Measurements from ENCODE around the gene MARCHF10.
"Not testable (repeated sequence)": the region's sequence is repeated elsewhere in the genome, so short reads cannot be mapped to it uniquely, and the experiment has no call there.

MARCHF10 gene

GRCh38 chr17:62797959-62798358, 10.2 kb downstream of the MARCHF10 start:
- Histone ChIP-seq H3K9ac (ENCODE audit: low read length) (no peak overlapping the region), H3K27me3 (ENCODE audit: control insufficient read depth, insufficient read depth, low read length) (no peaks in the 10 kb centered on the region), H3K9me3 (ENCODE audit: control insufficient read depth, insufficient read depth, low read depth, low read length) (no peaks in the 10 kb centered on the region), H3K27ac (ENCODE audit: low read depth, low read length) (no peak overlapping the region), H3K4me1 (ENCODE audit: control insufficient read depth, insufficient read depth, low read length) (peaks cover 7% of the 10 kb centered on the region), H3K4me3 (ENCODE audit: low read depth, low read length) (no peak overlapping the region), H3K36me3 (ENCODE audit: control insufficient read depth, insufficient read depth, low read length) (no peaks in the 10 kb centered on the region)

GRCh38 chr17:62796291-62796690, 11.8 kb downstream of the MARCHF10 start:
- Histone ChIP-seq H3K36me3 (ENCODE audit: control insufficient read depth, insufficient read depth, low read length) (no peaks in the 10 kb centered on the region), H3K9ac (ENCODE audit: low read length) (no peak overlapping the region), H3K27me3 (ENCODE audit: control insufficient read depth, insufficient read depth, low read length) (no peaks in the 10 kb centered on the region), H3K27ac (ENCODE audit: low read depth, low read length) (no peak overlapping the region), H3K4me3 (ENCODE audit: low read depth, low read length) (no peak overlapping the region), H3K9me3 (ENCODE audit: control insufficient read depth, insufficient read depth, low read depth, low read length) (no peaks in the 10 kb centered on the region), H3K4me1 (ENCODE audit: control insufficient read depth, insufficient read depth, low read length) (peaks cover 7% of the 10 kb centered on the region)

GRCh38 chr17:62794666-62794971, 13.5 kb downstream of the MARCHF10 start:
- Histone ChIP-seq H3K4me3 (ENCODE audit: low read depth, low read length) (no peak overlapping the region), H3K9ac (ENCODE audit: low read length) (no peak overlapping the region), H3K27me3 (ENCODE audit: control insufficient read depth, insufficient read depth, low read length) (no peaks in the 10 kb centered on the region), H3K36me3 (ENCODE audit: control insufficient read depth, insufficient read depth, low read length) (no peaks in the 10 kb centered on the region), H3K9me3 (ENCODE audit: control insufficient read depth, insufficient read depth, low read depth, low read length) (no peaks in the 10 kb centered on the region), H3K27ac (ENCODE audit: low read depth, low read length) (no peak overlapping the region), H3K4me1 (ENCODE audit: control insufficient read depth, insufficient read depth, low read length) (no peaks in the 10 kb centered on the region; the same call in 1 of the 2 replicates)

GRCh38 chr17:62793919-62794665, 14.0 kb downstream of the MARCHF10 start:
- no peak overlapping the region for H3K9ac ChIP-seq (ENCODE audit: low read length)
- no peaks in the 10 kb centered on the region; the same call in 1 of the 2 replicates for H3K4me1 ChIP-seq (ENCODE audit: control insufficient read depth, insufficient read depth, low read length)
- H3K27ac ChIP-seq (ENCODE audit: low read depth, low read length): no peak overlapping the region
- no peak overlapping the region for H3K4me3 ChIP-seq (ENCODE audit: low read depth, low read length)
- no peaks in the 10 kb centered on the region for H3K9me3 ChIP-seq (ENCODE audit: control insufficient read depth, insufficient read depth, low read depth, low read length)
- H3K36me3 ChIP-seq (ENCODE audit: control insufficient read depth, insufficient read depth, low read length): no peaks in the 10 kb centered on the region
- H3K27me3 ChIP-seq (ENCODE audit: control insufficient read depth, insufficient read depth, low read length): no peaks in the 10 kb centered on the region

- no peaks in the 10 kb centered on the region for H3K9me3 ChIP-seq (ENCODE audit: control insufficient read depth, insufficient read depth, low read depth, low read length)
- H3K27me3 ChIP-seq (ENCODE audit: control insufficient read depth, insufficient read depth, low read length): no peaks in the 10 kb centered on the region
- H3K9ac ChIP-seq (ENCODE audit: low read length): no peak overlapping the region
- H3K4me3 ChIP-seq (ENCODE audit: low read depth, low read length): no peak overlapping the region
- H3K4me1 ChIP-seq (ENCODE audit: control insufficient read depth, insufficient read depth, low read length): no peaks in the 10 kb centered on the region
- no peak overlapping the region for H3K27ac ChIP-seq (ENCODE audit: low read depth, low read length)
- H3K36me3 ChIP-seq (ENCODE audit: control insufficient read depth, insufficient read depth, low read length): no peaks in the 10 kb centered on the region
Measured at GRCh38 chr17:62792447-62792800, 15.7 kb downstream of the MARCHF10 start.

- H3K4me3 ChIP-seq (ENCODE audit: low read depth, low read length): no peak overlapping the region
- H3K4me1 ChIP-seq (ENCODE audit: control insufficient read depth, insufficient read depth, low read length): no peaks in the 10 kb centered on the region
- H3K9me3 ChIP-seq (ENCODE audit: control insufficient read depth, insufficient read depth, low read depth, low read length): no peaks in the 10 kb centered on the region
- H3K27me3 ChIP-seq (ENCODE audit: control insufficient read depth, insufficient read depth, low read length): no peaks in the 10 kb centered on the region
- no peaks in the 10 kb centered on the region for H3K36me3 ChIP-seq (ENCODE audit: control insufficient read depth, insufficient read depth, low read length)
- H3K27ac ChIP-seq (ENCODE audit: low read depth, low read length): no peak overlapping the region
- H3K9ac ChIP-seq (ENCODE audit: low read length): no peak overlapping the region
Measured at GRCh38 chr17:62791767-62792446, 16.2 kb downstream of the MARCHF10 start.

- no peaks in the 10 kb centered on the region for H3K4me1 ChIP-seq (ENCODE audit: control insufficient read depth, insufficient read depth, low read length)
- H3K27ac ChIP-seq (ENCODE audit: low read depth, low read length): no peak overlapping the region
- H3K36me3 ChIP-seq (ENCODE audit: control insufficient read depth, insufficient read depth, low read length): no peaks in the 10 kb centered on the region
- no peak overlapping the region for H3K4me3 ChIP-seq (ENCODE audit: low read depth, low read length)
- H3K27me3 ChIP-seq (ENCODE audit: control insufficient read depth, insufficient read depth, low read length): no peaks in the 10 kb centered on the region
- H3K9ac ChIP-seq (ENCODE audit: low read length): no peak overlapping the region
- no peaks in the 10 kb centered on the region for H3K9me3 ChIP-seq (ENCODE audit: control insufficient read depth, insufficient read depth, low read depth, low read length)
Measured at GRCh38 chr17:62791235-62791734, 16.8 kb downstream of the MARCHF10 start.

GRCh38 chr17:62790564-62790986, 17.5 kb downstream of the MARCHF10 start:
- Histone ChIP-seq H3K4me1 (ENCODE audit: control insufficient read depth, insufficient read depth, low read length) (no peaks in the 10 kb centered on the region), H3K36me3 (ENCODE audit: control insufficient read depth, insufficient read depth, low read length) (no peaks in the 10 kb centered on the region), H3K27me3 (ENCODE audit: control insufficient read depth, insufficient read depth, low read length) (no peaks in the 10 kb centered on the region), H3K9me3 (ENCODE audit: control insufficient read depth, insufficient read depth, low read depth, low read length) (no peaks in the 10 kb centered on the region), H3K4me3 (ENCODE audit: low read depth, low read length) (no peak overlapping the region), H3K27ac (ENCODE audit: low read depth, low read length) (no peak overlapping the region), H3K9ac (ENCODE audit: low read length) (no peak overlapping the region)

GRCh38 chr17:62787366-62787765, 20.7 kb downstream of the MARCHF10 start:
- Histone ChIP-seq H3K27ac (ENCODE audit: low read depth, low read length) (no peak overlapping the region), H3K9me3 (ENCODE audit: control insufficient read depth, insufficient read depth, low read depth, low read length) (peaks cover 4% of the 10 kb centered on the region; the same call in 1 of the 2 replicates), H3K27me3 (ENCODE audit: control insufficient read depth, insufficient read depth, low read length) (no peaks in the 10 kb centered on the region), H3K9ac (ENCODE audit: low read length) (no peak overlapping the region), H3K36me3 (ENCODE audit: control insufficient read depth, insufficient read depth, low read length) (no peaks in the 10 kb centered on the region), H3K4me3 (ENCODE audit: low read depth, low read length) (no peak overlapping the region), H3K4me1 (ENCODE audit: control insufficient read depth, insufficient read depth, low read length) (no peaks in the 10 kb centered on the region)

GRCh38 chr17:62786646-62787045, 21.5 kb downstream of the MARCHF10 start:
- H3K9ac ChIP-seq (ENCODE audit: low read length): no peak overlapping the region
- H3K27me3 ChIP-seq (ENCODE audit: control insufficient read depth, insufficient read depth, low read length): no peaks in the 10 kb centered on the region
- no peaks in the 10 kb centered on the region for H3K4me1 ChIP-seq (ENCODE audit: control insufficient read depth, insufficient read depth, low read length)
- no peaks in the 10 kb centered on the region for H3K36me3 ChIP-seq (ENCODE audit: control insufficient read depth, insufficient read depth, low read length)
- H3K4me3 ChIP-seq (ENCODE audit: low read depth, low read length): no peak overlapping the region
- peaks cover 4% of the 10 kb centered on the region; the same call in 1 of the 2 replicates for H3K9me3 ChIP-seq (ENCODE audit: control insufficient read depth, insufficient read depth, low read depth, low read length)
- H3K27ac ChIP-seq (ENCODE audit: low read depth, low read length): no peak overlapping the region

- not testable (repeated sequence) for H3K27ac ChIP-seq (ENCODE audit: low read depth, low read length); H3K27me3 ChIP-seq (ENCODE audit: control insufficient read depth, insufficient read depth, low read length); H3K9me3 ChIP-seq (ENCODE audit: control insufficient read depth, insufficient read depth, low read depth, low read length); H3K4me3 ChIP-seq (ENCODE audit: low read depth, low read length); H3K4me1 ChIP-seq (ENCODE audit: control insufficient read depth, insufficient read depth, low read length); H3K36me3 ChIP-seq (ENCODE audit: control insufficient read depth, insufficient read depth, low read length); H3K9ac ChIP-seq (ENCODE audit: low read length)
Measured at GRCh38 chr17:62785983-62786382, 22.1 kb downstream of the MARCHF10 start.

Measured in HUES6 (cell line).